ENCODE data around the gene TRAK1. TPM values are rescaled to one million over a fixed set of nuclear protein-coding genes. Genes with fewer than 3 reads are reported as not detected.
A peak's percentile ranks its signal among the peaks of the same experiment; 100 is the strongest.

Gene TRAK1
- total and polyA plus RNA-seq, 8 donors = 28.2 to 50.3 (median 31.0) TPM

- Histone ChIP-seq H3K4me3 (no peak overlapping the region), H3K27me3 (peaks cover 0 to 30% of the 10 kb centered on the region in 2 donors), H3K36me3 (no peaks in the 10 kb centered on the region), H3K4me1 (no peaks in the 10 kb centered on the region), H3K9me3 (no peaks in the 10 kb centered on the region), H3K27ac (no peak overlapping the region)
- no peak for TF ChIP-seq CTCF (IDR thresholded peaks at IDR 0.05)
- ATAC-seq (no peak), DNase-seq (no peak)
- intact Hi-C loops (cut with DNase I) = no loop called here
These were observed 165.1 kb downstream of the TRAK1 start for GRCh38 chr3:42256135-42256819.

- Histone ChIP-seq H3K36me3 (no peaks in the 10 kb centered on the region), H3K27ac (no peak overlapping the region), H3K4me1 (no peaks in the 10 kb centered on the region), H3K27me3 (peaks cover 7 to 37% of the 10 kb centered on the region in 2 donors), H3K4me3 (no peak overlapping the region), H3K9me3 (no peaks in the 10 kb centered on the region)
- no peak for TF ChIP-seq CTCF (IDR thresholded peaks at IDR 0.05)
- ATAC-seq = no peak
- no peak for DNase-seq
- intact Hi-C loops (cut with DNase I) = no loop called here
These were observed 165.8 kb downstream of the TRAK1 start for GRCh38 chr3:42257007-42257406.

- no peaks in the 10 kb centered on the region for H3K9me3 ChIP-seq
- H3K27ac ChIP-seq = no peak overlapping the region
- no peak for DNase-seq
- peaks cover 3 to 16% of the 10 kb centered on the region in 2 donors for H3K4me1 ChIP-seq
- TF ChIP-seq CTCF (IDR thresholded peaks at IDR 0.05) = no peak
- no peak overlapping the region for H3K4me3 ChIP-seq
- intact Hi-C loops (cut with DNase I) = no loop called here
- peaks cover 43 to 77% of the 10 kb centered on the region in 2 donors for H3K27me3 ChIP-seq
- no peaks in the 10 kb centered on the region for H3K36me3 ChIP-seq
- ATAC-seq = no peak
These were observed 171.4 kb downstream of the TRAK1 start for GRCh38 chr3:42262525-42262924.

- Histone ChIP-seq H3K9me3 (no peaks in the 10 kb centered on the region), H3K36me3 (no peaks in the 10 kb centered on the region), H3K27ac (no peak overlapping the region), H3K27me3 (peaks cover 43 to 88% of the 10 kb centered on the region in 2 donors), H3K4me1 (peaks cover 3 to 16% of the 10 kb centered on the region in 2 donors), H3K4me3 (peak overlapping the region in 1 of 2 donors; percentile 7)
- intact Hi-C loops (cut with DNase I) = no loop called here
- no peak for DNase-seq
- ATAC-seq = peak; percentile 53
- TF ChIP-seq CTCF (IDR thresholded peaks at IDR 0.05) = no peak
These were observed 172.5 kb downstream of the TRAK1 start for GRCh38 chr3:42263354-42264346.

Data from left lung (tissue), 10 donors.